22Rv1 (cell line): Measurements from ENCODE around the gene STX12.

Source experiments
- ZFX ChIP-seq: fragments of 450-650 bp; IDR thresholded peaks from 2 replicates; pipeline ENCODE4 v1.6.1; 2017; ENCODE audit warnings: antibody characterized with exemption, borderline replicate concordance
- TF ChIP-seq, protein P1 (sequence below): fragments of 450-650 bp; IDR thresholded peaks from 2 replicates; pipeline ENCODE4 v1.5.1; 2017; ENCODE audit warnings: mild to moderate bottlenecking

DNA sequence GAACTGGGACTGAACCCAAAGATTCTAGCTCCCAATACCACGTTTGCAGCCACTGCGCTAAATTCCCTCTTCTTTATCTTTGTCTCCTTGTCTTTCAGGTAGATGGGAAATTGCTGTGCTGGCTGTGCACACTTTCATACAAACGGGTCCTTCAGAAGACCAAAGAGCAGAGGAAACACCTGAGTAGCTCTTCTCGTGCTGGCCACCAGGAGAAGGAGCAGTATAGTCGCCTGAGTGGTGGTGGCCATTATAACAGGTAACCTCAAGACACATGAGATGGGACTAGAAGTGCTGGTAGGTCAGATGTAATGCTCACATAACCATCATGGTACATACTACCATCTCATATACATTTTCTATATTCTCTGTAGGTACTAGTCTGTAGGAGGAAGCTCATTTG is 28.5 kb upstream of the STX12 start:
- TF ChIP-seq, protein P1, sequence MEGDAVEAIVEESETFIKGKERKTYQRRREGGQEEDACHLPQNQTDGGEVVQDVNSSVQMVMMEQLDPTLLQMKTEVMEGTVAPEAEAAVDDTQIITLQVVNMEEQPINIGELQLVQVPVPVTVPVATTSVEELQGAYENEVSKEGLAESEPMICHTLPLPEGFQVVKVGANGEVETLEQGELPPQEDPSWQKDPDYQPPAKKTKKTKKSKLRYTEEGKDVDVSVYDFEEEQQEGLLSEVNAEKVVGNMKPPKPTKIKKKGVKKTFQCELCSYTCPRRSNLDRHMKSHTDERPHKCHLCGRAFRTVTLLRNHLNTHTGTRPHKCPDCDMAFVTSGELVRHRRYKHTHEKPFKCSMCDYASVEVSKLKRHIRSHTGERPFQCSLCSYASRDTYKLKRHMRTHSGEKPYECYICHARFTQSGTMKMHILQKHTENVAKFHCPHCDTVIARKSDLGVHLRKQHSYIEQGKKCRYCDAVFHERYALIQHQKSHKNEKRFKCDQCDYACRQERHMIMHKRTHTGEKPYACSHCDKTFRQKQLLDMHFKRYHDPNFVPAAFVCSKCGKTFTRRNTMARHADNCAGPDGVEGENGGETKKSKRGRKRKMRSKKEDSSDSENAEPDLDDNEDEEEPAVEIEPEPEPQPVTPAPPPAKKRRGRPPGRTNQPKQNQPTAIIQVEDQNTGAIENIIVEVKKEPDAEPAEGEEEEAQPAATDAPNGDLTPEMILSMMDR, result no peak
- no peak for TF ChIP-seq ZFX
